HepG2 (cell line): ENCODE data around the gene GPR68. TPM values are rescaled to one million over a fixed set of nuclear protein-coding genes. Genes with fewer than 3 reads are reported as not detected.

ENCODE experiments used
- ATAC-seq: fragments of 200-7000 bp; cut with Tn5 transposase; 3 replicates; pipeline ENCODE4 v1.9.1; 2020; ENCODE audit warnings: mild to moderate bottlenecking, moderate library complexity
- BruUV-seq: library from RNA; stranded (reverse); fragments of 400-500 nt; replicated peaks from 2 replicates; lab custom pipeline; 2021; lab: Mats Ljungman, UMichigan
- CTCF ChIA-PET: fragments of 300-600 bp; formaldehyde crosslinking; extraction: SDS; loops from one replicate; lab custom pipeline; 2021; ENCODE audit warnings: low total read pairs, inconsistent platforms, low intra/inter-chr PET ratio; lab: Yijun Ruan, JAX
- POLR2A ChIA-PET: fragments of 350-600 bp; sonication (Branson Sonifier 250); formaldehyde crosslinking; loops from one replicate; lab custom pipeline; 2020; ENCODE audit warnings: antibody characterized with exemption, inconsistent platforms; lab: Yijun Ruan, JAX
- DNase-seq: peaks from one replicate; pipeline ENCODE4 v3.0.0-alpha.2; 2015; ENCODE audit warnings: low spot score
- FAIRE-seq: peaks from 3 replicates; lab custom pipeline; 2011; peaks lifted over from hg19 to GRCh38; lab: Jason Lieb, UNC
- H2AFZ ChIP-seq: one replicate; pipeline ENCODE4 v1.6.1; 2011; ENCODE audit warnings: low read length, inconsistent platforms
- H3K27ac ChIP-seq: fragments of 300-600 bp; 3 replicates; pipeline ENCODE4 v1.8.0; 2011; ENCODE audit warnings: mixed run types, mild to moderate bottlenecking, mixed read lengths, low read length, inconsistent platforms; ENCODE audit not compliant: insufficient read depth; ENCODE audit errors: extremely low read length
- H3K27me3 ChIP-seq, 2 experiments: fragments of 200-600 bp in 1 of 2; 2 replicates in 1 of 2; 3 replicates in 1 of 2; pipeline versions ENCODE4 v1.6.0 to v1.8.0; 2011; ENCODE audit warnings: low read length in 2 of 2, mild to moderate bottlenecking in 2 of 2, moderate library complexity in 2 of 2, inconsistent platforms in 1 of 2; ENCODE audit not compliant: insufficient read depth in 2 of 2, control insufficient read depth in 1 of 2
- H3K36me3 ChIP-seq, 2 experiments: fragments of 200-600 bp in 1 of 2; replicated peaks in 1 of 2; 2 replicates in 1 of 2; 3 replicates in 1 of 2; pipeline versions ENCODE4 v1.5.1 to v1.8.0; 2011; ENCODE audit warnings: low read length in 2 of 2, inconsistent platforms in 1 of 2; ENCODE audit not compliant: insufficient read depth in 2 of 2, control insufficient read depth in 1 of 2
- H3K4me1 ChIP-seq: 2 replicates; pipeline ENCODE4 v1.5.1; 2012; ENCODE audit warnings: low read length, inconsistent platforms; ENCODE audit not compliant: insufficient read depth
- H3K4me2 ChIP-seq: 2 replicates; pipeline ENCODE4 v1.6.0; 2011; ENCODE audit warnings: low read depth, low read length, inconsistent platforms
- H3K4me3 ChIP-seq, 3 experiments: fragments of 200-600 bp in 1 of 3; sonication (generic), shearing (Covaris generic) in 1 of 3; replicated peaks in 1 of 3; 2 replicates each; pipeline ENCODE4 v1.5.1; 2011 to 2016; ENCODE audit warnings: low read length in 3 of 3, inconsistent platforms in 2 of 3, low read depth in 2 of 3, mild to moderate bottlenecking in 2 of 3, control low read depth in 1 of 3, mixed read lengths in 1 of 3; ENCODE audit not compliant: insufficient read depth in 1 of 3
- H3K79me2 ChIP-seq: one replicate; pipeline ENCODE4 v1.6.1; 2011; ENCODE audit warnings: low read length, inconsistent platforms; ENCODE audit not compliant: insufficient read depth
- H3K9ac ChIP-seq: 2 replicates; pipeline ENCODE4 v1.6.0; 2011; ENCODE audit warnings: mild to moderate bottlenecking, low read depth, low read length, inconsistent platforms; ENCODE audit not compliant: insufficient read depth
- H3K9me3 ChIP-seq: 2 replicates; pipeline ENCODE4 v1.5.1; 2012; ENCODE audit warnings: mild to moderate bottlenecking, low read length
- H4K20me1 ChIP-seq: 2 replicates; pipeline ENCODE4 v1.6.0; 2011; ENCODE audit warnings: inconsistent platforms, mild to moderate bottlenecking, low read length, moderate library complexity; ENCODE audit not compliant: insufficient read depth
- ATRX ChIP-seq: sonication (generic); formaldehyde crosslinking; IDR thresholded peaks from 2 replicates; pipeline ENCODE4 v1.4.0; 2020; ENCODE audit warnings: missing genetic modification reagents, borderline replicate concordance
- FOXM1 ChIP-seq: sonication (generic); formaldehyde crosslinking; IDR thresholded peaks from 2 replicates; pipeline ENCODE4 v1.5.0; 2020; ENCODE audit warnings: missing genetic modification reagents
- GATAD1 ChIP-seq: IDR thresholded peaks from 2 replicates; pipeline ENCODE4 v1.6.1; 2016; ENCODE audit warnings: missing genetic modification reagents, missing compliant biosample characterization
- HNRNPK ChIP-seq: fragments of 200-400 bp; formaldehyde crosslinking; IDR thresholded peaks from 2 replicates; pipeline ENCODE4 v1.6.1; 2018; ENCODE audit warnings: low read length, low read depth, moderate library complexity, mild to moderate bottlenecking; ENCODE audit not compliant: poor library complexity, severe bottlenecking
- MTA3 ChIP-seq: sonication (generic); formaldehyde crosslinking; IDR thresholded peaks from 2 replicates; pipeline ENCODE4 v1.4.0; 2020; ENCODE audit warnings: missing genetic modification reagents
- SOX6 ChIP-seq, 2 experiments: fragments of 450-650 bp in 1 of 2; sonication (generic) in 1 of 2; formaldehyde crosslinking in 1 of 2; IDR thresholded peaks; 2 replicates each; pipeline versions ENCODE4 v1.4.0 to v1.6.1; 2017 to 2020; ENCODE audit warnings: antibody characterized with exemption in 1 of 2, mild to moderate bottlenecking in 1 of 2, missing genetic modification reagents in 1 of 2
- ZMYM4 ChIP-seq: sonication (generic); formaldehyde crosslinking; IDR thresholded peaks from 2 replicates; pipeline ENCODE4 v1.8.1; 2023; ENCODE audit warnings: mild to moderate bottlenecking, missing genetic modification reagents
- ZNF138 ChIP-seq: sonication (generic); formaldehyde crosslinking; IDR thresholded peaks from 2 replicates; pipeline ENCODE4 v1.5.0; 2020; ENCODE audit warnings: mild to moderate bottlenecking, low read depth, missing genetic modification reagents
- ZNF17 ChIP-seq: sonication (generic); formaldehyde crosslinking; IDR thresholded peaks from 2 replicates; pipeline ENCODE4 v1.5.0; 2020; ENCODE audit warnings: mild to moderate bottlenecking, missing genetic modification reagents
- ZNF282 ChIP-seq: fragments of 450-650 bp; IDR thresholded peaks from 2 replicates; pipeline ENCODE4 v1.6.1; 2018; ENCODE audit not compliant: partially characterized antibody
- ZNF337 ChIP-seq: sonication (generic); formaldehyde crosslinking; IDR thresholded peaks from 2 replicates; pipeline ENCODE4 v1.5.1; 2020; ENCODE audit warnings: missing genetic modification reagents, low read depth, mild to moderate bottlenecking, borderline replicate concordance
- ZNF383 ChIP-seq: sonication (generic); formaldehyde crosslinking; IDR thresholded peaks from 2 replicates; pipeline ENCODE4 v1.4.0; 2020; ENCODE audit warnings: missing genetic modification reagents, mild to moderate bottlenecking, borderline replicate concordance
- WGBS: methylation state at CpG from one replicate; pipeline ENCODE4 v1.1.6; 2017; ENCODE audit warnings: low lambda C conversion rate; 5-methylcytosine and 5-hydroxymethylcytosine counted together
- in situ Hi-C: cut with HindIII; loops from 2 replicates; pipeline ENCODE4 v1.10.0; 2017; ENCODE audit warnings: low pct_unique_long_range_greater_than_20kb; ENCODE audit not compliant: extremely low pct_ligation_motif_present
- intact Hi-C: fragments of 100-400 bp; cut with micrococcal nuclease; formaldehyde crosslinking; loops from one replicate; pipeline ENCODE4 v1.10.0; 2022; ENCODE audit not compliant: unreplicated experiment
- polyA plus RNA-seq, 8 experiments: library from polyadenylated mRNA; depleted of rRNA in 3 of 8; stranded (reverse) in 7 of 8; unstranded in 1 of 8; fragments of >200 nt; fragmentation: Illumina TruSeq in 4 of 8; extraction: Trizol in 4 of 8; gene quantifications; 2 replicates each; pipeline versions ENCODE4 v1.2.1 to v1.2.3, GENCODE V29; 2011 to 2016; ENCODE audit warnings: low read depth in 4 of 8, missing spikeins in 1 of 8, mixed read lengths in 1 of 8; ENCODE audit not compliant: insufficient read depth in 1 of 8
- total RNA-seq, 5 experiments: library from RNA; depleted of rRNA; stranded (reverse); fragments of >200 nt; fragmentation: Illumina TruSeq; extraction: Trizol; gene quantifications; 2 replicates each; pipeline ENCODE4 v1.2.3, GENCODE V29; 2016; ENCODE audit warnings: low read depth in 1 of 5
- TF ChIP-seq, protein P1 (sequence below), 2 experiments: sonication (generic) in 1 of 2; formaldehyde crosslinking in 1 of 2; IDR thresholded peaks; 2 replicates each; pipeline versions ENCODE4 v1.4.0 to v1.6.1; 2016 to 2020; ENCODE audit warnings: borderline replicate concordance in 1 of 2, low read depth in 1 of 2, mild to moderate bottlenecking in 1 of 2, missing genetic modification reagents in 1 of 2
- TF ChIP-seq, protein P2 (sequence below): sonication (generic); formaldehyde crosslinking; conservative IDR thresholded peaks from 2 replicates; pipeline ENCODE4 v1.5.0; 2020; ENCODE audit warnings: missing genetic modification reagents
- TF ChIP-seq, protein P3 (sequence below): IDR thresholded peaks from 2 replicates; pipeline ENCODE4 v1.6.1; 2016; ENCODE audit warnings: mild to moderate bottlenecking

The GPR68 gene
- total and polyA plus RNA-seq, 2 of the 13 experiments (the other 11 are each of a cell fraction or from before 2014, with no cell fraction given): not detected

DNA sequence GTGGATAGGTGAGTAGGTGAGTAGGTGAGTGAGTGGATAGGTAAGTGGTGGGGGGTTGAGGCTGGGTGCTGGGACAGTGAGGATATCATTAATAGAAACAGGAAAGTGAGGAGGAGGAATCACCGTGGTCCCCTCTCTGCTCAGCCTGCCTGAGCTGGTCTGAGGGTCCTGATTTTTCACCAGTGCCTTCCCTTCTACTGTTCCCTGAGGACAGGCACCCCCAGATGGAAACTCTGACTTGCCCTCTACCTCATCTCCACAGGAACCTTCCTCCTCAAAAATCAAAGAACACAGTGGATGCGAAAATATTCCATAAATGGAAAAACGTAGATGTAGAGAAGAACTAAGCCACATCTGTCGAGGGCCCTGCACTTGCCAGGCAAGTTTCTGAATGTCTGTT, 1.9 kb downstream of the GPR68 start (continued):
- TF ChIP-seq, protein P1, sequence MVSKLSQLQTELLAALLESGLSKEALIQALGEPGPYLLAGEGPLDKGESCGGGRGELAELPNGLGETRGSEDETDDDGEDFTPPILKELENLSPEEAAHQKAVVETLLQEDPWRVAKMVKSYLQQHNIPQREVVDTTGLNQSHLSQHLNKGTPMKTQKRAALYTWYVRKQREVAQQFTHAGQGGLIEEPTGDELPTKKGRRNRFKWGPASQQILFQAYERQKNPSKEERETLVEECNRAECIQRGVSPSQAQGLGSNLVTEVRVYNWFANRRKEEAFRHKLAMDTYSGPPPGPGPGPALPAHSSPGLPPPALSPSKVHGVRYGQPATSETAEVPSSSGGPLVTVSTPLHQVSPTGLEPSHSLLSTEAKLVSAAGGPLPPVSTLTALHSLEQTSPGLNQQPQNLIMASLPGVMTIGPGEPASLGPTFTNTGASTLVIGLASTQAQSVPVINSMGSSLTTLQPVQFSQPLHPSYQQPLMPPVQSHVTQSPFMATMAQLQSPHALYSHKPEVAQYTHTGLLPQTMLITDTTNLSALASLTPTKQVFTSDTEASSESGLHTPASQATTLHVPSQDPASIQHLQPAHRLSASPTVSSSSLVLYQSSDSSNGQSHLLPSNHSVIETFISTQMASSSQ (IDR thresholded peaks at IDR 0.05; ENCODE audit: low read depth): no peak
- TF ChIP-seq, protein P1 (CRISPR knock-in tag; IDR thresholded peaks at IDR 0.05; ENCODE audit: borderline replicate concordance): no peak
- TF ChIP-seq ZNF337 (CRISPR knock-in tag) (no peak), ZNF17 (CRISPR knock-in tag) (no peak)

DNA sequence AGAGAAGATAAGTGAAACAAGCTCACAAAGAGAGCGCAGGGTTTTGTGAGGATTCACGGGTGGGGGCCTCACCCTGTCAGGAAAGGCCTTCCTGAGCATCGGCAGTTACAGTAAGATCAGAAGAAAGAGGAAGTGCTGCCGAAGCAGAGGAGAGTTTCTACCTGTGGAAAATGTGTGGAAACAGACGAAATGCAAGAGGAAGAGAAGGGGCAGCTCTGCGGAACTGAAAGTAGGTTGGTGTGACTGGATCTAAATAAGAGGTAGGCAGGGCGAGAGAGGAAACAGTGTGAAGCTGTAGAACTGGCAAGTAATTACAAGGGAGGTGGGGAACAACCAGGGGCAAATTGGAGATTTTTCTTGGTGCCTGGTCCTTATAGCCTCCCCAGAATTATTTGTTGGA, 2.6 kb downstream of the GPR68 start:
- in situ Hi-C loops (no loop called here), intact Hi-C loops (no loop called here)
- CTCF ChIA-PET: no interaction called here
- Histone ChIP-seq H3K4me1 (no peaks in the 10 kb centered on the region), H3K36me3 (no peaks in the 10 kb centered on the region), H3K27ac (no peak overlapping the region), H3K9me3 (no peaks in the 10 kb centered on the region), H3K4me2 (no peak overlapping the region), H3K79me2 (no peaks in the 10 kb centered on the region), H3K27me3 (peaks cover 1 to 18% of the 10 kb centered on the region in 2 experiments; a peak in 4 of 5 replicates), H3K4me3 (no peak overlapping the region), H2AFZ (no peak overlapping the region), H4K20me1 (no peaks in the 10 kb centered on the region), H3K9ac (no peak overlapping the region)
- ATAC-seq: no peak
- no peak for FAIRE-seq
- no peak for DNase-seq
- WGBS: 9% methylated on average over 7 of the region's 7 CpGs
- POLR2A ChIA-PET: no interaction called here
- BruUV-seq: no TSS peak
- TF ChIP-seq HNRNPK (no peak), MTA3 (CRISPR knock-in tag) (no peak), SOX6 (IDR thresholded peaks at IDR 0.05) (no peak), SOX6 (CRISPR knock-in tag; IDR thresholded peaks at IDR 0.05) (no peak), ZNF138 (CRISPR knock-in tag) (no peak), GATAD1 (CRISPR knock-in tag) (no peak), FOXM1 (CRISPR knock-in tag) (no peak), ATRX (CRISPR knock-in tag) (no peak), ZNF282 (no peak), ZMYM4 (no peak), ZNF383 (no peak)
- TF ChIP-seq, protein P2, sequence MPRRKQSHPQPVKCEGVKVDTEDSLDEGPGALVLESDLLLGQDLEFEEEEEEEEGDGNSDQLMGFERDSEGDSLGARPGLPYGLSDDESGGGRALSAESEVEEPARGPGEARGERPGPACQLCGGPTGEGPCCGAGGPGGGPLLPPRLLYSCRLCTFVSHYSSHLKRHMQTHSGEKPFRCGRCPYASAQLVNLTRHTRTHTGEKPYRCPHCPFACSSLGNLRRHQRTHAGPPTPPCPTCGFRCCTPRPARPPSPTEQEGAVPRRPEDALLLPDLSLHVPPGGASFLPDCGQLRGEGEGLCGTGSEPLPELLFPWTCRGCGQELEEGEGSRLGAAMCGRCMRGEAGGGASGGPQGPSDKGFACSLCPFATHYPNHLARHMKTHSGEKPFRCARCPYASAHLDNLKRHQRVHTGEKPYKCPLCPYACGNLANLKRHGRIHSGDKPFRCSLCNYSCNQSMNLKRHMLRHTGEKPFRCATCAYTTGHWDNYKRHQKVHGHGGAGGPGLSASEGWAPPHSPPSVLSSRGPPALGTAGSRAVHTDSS: no peak
- TF ChIP-seq, protein P3, sequence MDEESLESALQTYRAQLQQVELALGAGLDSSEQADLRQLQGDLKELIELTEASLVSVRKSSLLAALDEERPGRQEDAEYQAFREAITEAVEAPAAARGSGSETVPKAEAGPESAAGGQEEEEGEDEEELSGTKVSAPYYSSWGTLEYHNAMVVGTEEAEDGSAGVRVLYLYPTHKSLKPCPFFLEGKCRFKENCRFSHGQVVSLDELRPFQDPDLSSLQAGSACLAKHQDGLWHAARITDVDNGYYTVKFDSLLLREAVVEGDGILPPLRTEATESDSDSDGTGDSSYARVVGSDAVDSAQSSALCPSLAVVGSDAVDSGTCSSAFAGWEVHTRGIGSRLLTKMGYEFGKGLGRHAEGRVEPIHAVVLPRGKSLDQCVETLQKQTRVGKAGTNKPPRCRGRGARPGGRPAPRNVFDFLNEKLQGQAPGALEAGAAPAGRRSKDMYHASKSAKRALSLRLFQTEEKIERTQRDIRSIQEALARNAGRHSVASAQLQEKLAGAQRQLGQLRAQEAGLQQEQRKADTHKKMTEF (CRISPR knock-in tag): no peak
